ENCODE results near the gene GALNT2.

GALNT2 gene

GRCh38 chr1:230259621-230260020 is 192.6 kb downstream of the GALNT2 start:
- H3K4me3 ChIP-seq (ENCODE audit: low read depth, low read length): no peak overlapping the region
- no peak overlapping the region for H3K27ac ChIP-seq
- DNase-seq: no peak
- H3K9me3 ChIP-seq (ENCODE audit: severe bottlenecking): peaks cover 3% of the 10 kb centered on the region
- peaks cover 29% of the 10 kb centered on the region for H3K36me3 ChIP-seq
- no peaks in the 10 kb centered on the region for H3K27me3 ChIP-seq (ENCODE audit: insufficient read depth, low read depth, severe bottlenecking)
- no peak for TF ChIP-seq CTCF (IDR thresholded peaks at IDR 0.05; ENCODE audit: low read depth, low read length)

- DNase-seq: no peak
- TF ChIP-seq CTCF (IDR thresholded peaks at IDR 0.05; ENCODE audit: low read depth, low read length): no peak
- Histone ChIP-seq H3K9me3 (ENCODE audit: severe bottlenecking) (peaks cover 3% of the 10 kb centered on the region), H3K27ac (no peak overlapping the region), H3K4me3 (ENCODE audit: low read depth, low read length) (no peak overlapping the region), H3K27me3 (ENCODE audit: insufficient read depth, low read depth, severe bottlenecking) (no peaks in the 10 kb centered on the region), H3K36me3 (peaks cover 33% of the 10 kb centered on the region)
These were observed 193.8 kb downstream of the GALNT2 start for GRCh38 chr1:230260831-230261230.

GRCh38 chr1:230261928-230262650 is 195.1 kb downstream of the GALNT2 start:
- H3K27me3 ChIP-seq (ENCODE audit: insufficient read depth, low read depth, severe bottlenecking): no peaks in the 10 kb centered on the region
- peaks cover 3% of the 10 kb centered on the region for H3K9me3 ChIP-seq (ENCODE audit: severe bottlenecking)
- no peak overlapping the region for H3K4me3 ChIP-seq (ENCODE audit: low read depth, low read length)
- no peak for TF ChIP-seq CTCF (IDR thresholded peaks at IDR 0.05; ENCODE audit: low read depth, low read length)
- no peak overlapping the region; the same call in 1 of the 2 replicates for H3K27ac ChIP-seq
- DNase-seq: no peak
- peaks cover 30% of the 10 kb centered on the region for H3K36me3 ChIP-seq

- Histone ChIP-seq H3K27me3 (ENCODE audit: insufficient read depth, low read depth, severe bottlenecking) (no peaks in the 10 kb centered on the region), H3K9me3 (ENCODE audit: severe bottlenecking) (peaks cover 3% of the 10 kb centered on the region), H3K27ac (peak overlapping the region; percentile 77), H3K4me3 (ENCODE audit: low read depth, low read length) (peak overlapping the region; percentile 18), H3K36me3 (peaks cover 25% of the 10 kb centered on the region)
- no peak for TF ChIP-seq CTCF (IDR thresholded peaks at IDR 0.05; ENCODE audit: low read depth, low read length)
- no peak for DNase-seq
These were observed 196.0 kb downstream of the GALNT2 start for GRCh38 chr1:230262867-230263567.

- peak overlapping the region; percentile 77 for H3K27ac ChIP-seq
- peak; percentile 83 for DNase-seq
- TF ChIP-seq CTCF (IDR thresholded peaks at IDR 0.05; ENCODE audit: low read depth, low read length): no peak
- H3K27me3 ChIP-seq (ENCODE audit: insufficient read depth, low read depth, severe bottlenecking): no peaks in the 10 kb centered on the region
- H3K36me3 ChIP-seq: peaks cover 25% of the 10 kb centered on the region
- peak overlapping the region; percentile 18 for H3K4me3 ChIP-seq (ENCODE audit: low read depth, low read length)
- peaks cover 3% of the 10 kb centered on the region for H3K9me3 ChIP-seq (ENCODE audit: severe bottlenecking)
These were observed 196.6 kb downstream of the GALNT2 start for GRCh38 chr1:230263568-230264195.
